K562 (cell line): ENCODE data around the gene ANKRD34A. TPM values are rescaled to one million over a fixed set of nuclear protein-coding genes. Genes with fewer than 3 reads are reported as not detected.
A peak's percentile ranks its signal among the peaks of the same experiment; 100 is the strongest.

Source experiments
- AFF1 ChIP-seq, 2 experiments: fragments of 450-650 bp; IDR thresholded peaks; 2 replicates each; pipeline ENCODE4 v1.6.1; 2018; ENCODE audit warnings: mild to moderate bottlenecking in 2 of 2, low read depth in 1 of 2; ENCODE audit not compliant: partially characterized antibody in 2 of 2
- CBFA2T2 ChIP-seq: fragments of 450-650 bp; conservative IDR thresholded peaks from 2 replicates; pipeline ENCODE4 v1.6.1; 2017; ENCODE audit warnings: mild to moderate bottlenecking
- CBFA2T3 ChIP-seq: fragments of 450-650 bp; IDR thresholded peaks from 2 replicates; pipeline ENCODE4 v1.6.1; 2017
- CBX5 ChIP-seq: IDR thresholded peaks from 2 replicates; pipeline ENCODE4 v1.6.1; 2014; ENCODE audit warnings: low read depth, borderline replicate concordance
- DPF2 ChIP-seq: fragments of 450-650 bp; IDR thresholded peaks from 2 replicates; pipeline ENCODE4 v1.6.1; 2016
- FOXM1 ChIP-seq, 2 experiments: fragments of 450-650 bp in 1 of 2; sonication (generic) in 1 of 2; formaldehyde crosslinking in 1 of 2; IDR thresholded peaks; 2 replicates each; pipeline versions ENCODE4 v1.6.1 to v1.9.0; 2017 to 2022; ENCODE audit warnings: low read depth in 2 of 2, mild to moderate bottlenecking in 2 of 2, missing genetic modification reagents in 1 of 2, moderate library complexity in 1 of 2
- HOXB6 ChIP-seq: fragments of 250-450 bp; sonication (Bioruptor Pico); IDR thresholded peaks from 2 replicates; pipeline ENCODE4 v1.5.1; 2022; ENCODE audit warnings: mild to moderate bottlenecking, borderline replicate concordance
- KDM1A ChIP-seq, 2 experiments: fragments of 450-650 bp; IDR thresholded peaks; 2 replicates each; pipeline ENCODE4 v1.6.1; 2016; ENCODE audit warnings: mild to moderate bottlenecking in 2 of 2
- MCM5 ChIP-seq: fragments of 450-650 bp; IDR thresholded peaks from 2 replicates; pipeline ENCODE4 v1.6.1; 2016; ENCODE audit warnings: low read depth
- MEF2D ChIP-seq: conservative IDR thresholded peaks from 2 replicates; pipeline ENCODE4 v1.6.1; 2016; ENCODE audit warnings: low read depth, missing genetic modification characterization, missing compliant biosample characterization
- POLR2A ChIP-seq: fragments of 450-650 bp; conservative IDR thresholded peaks from 2 replicates; pipeline ENCODE4 v1.6.1; 2016
- PTRF ChIP-seq: fragments of 450-650 bp; IDR thresholded peaks from 2 replicates; pipeline ENCODE4 v1.6.1; 2016; ENCODE audit warnings: mild to moderate bottlenecking, missing genetic modification characterization, missing compliant biosample characterization
- SNAPC5 ChIP-seq: fragments of 250-450 bp; sonication (Bioruptor Pico); IDR thresholded peaks from 2 replicates; pipeline ENCODE4 v1.8.0; 2021; ENCODE audit warnings: moderate library complexity, mild to moderate bottlenecking, inconsistent platforms
- TAL1 ChIP-seq: fragments of 450-650 bp; IDR thresholded peaks from 2 replicates; pipeline ENCODE4 v1.6.1; 2016; ENCODE audit warnings: mild to moderate bottlenecking
- TBP ChIP-seq: optimal IDR thresholded peaks from 2 replicates; pipeline ENCODE3; 2011; ENCODE audit warnings: low read depth, low read length, improper control_type of control experiment
- TFAM ChIP-seq: fragments of 250-450 bp; sonication (Bioruptor Pico); conservative IDR thresholded peaks from 2 replicates; pipeline ENCODE4 v1.5.0; 2021; ENCODE audit warnings: mild to moderate bottlenecking, moderate library complexity
- TSHZ1 ChIP-seq: fragments of 250-450 bp; sonication (Bioruptor Pico); IDR thresholded peaks from 2 replicates; pipeline ENCODE4 v1.4.0; 2020; ENCODE audit warnings: mild to moderate bottlenecking, moderate library complexity
- WHSC1 ChIP-seq: IDR thresholded peaks from one replicate; pipeline ENCODE4 v1.6.1; 2012; ENCODE audit warnings: low read length, control low read depth, inconsistent platforms
- ZNF644 ChIP-seq: fragments of 200-800 bp; sonication (Bioruptor generic); IDR thresholded peaks from 2 replicates; pipeline ENCODE4 v1.6.1; 2016; ENCODE audit warnings: low read depth, missing genetic modification characterization, missing compliant biosample characterization
- polyA plus RNA-seq, 8 experiments: library from polyadenylated mRNA; depleted of rRNA in 4 of 8; stranded (reverse) in 5 of 8; unstranded in 3 of 8; fragments of >200 nt; fragmentation: Nextera tagmentation in 2 of 8; fragmentation: Illumina TruSeq in 1 of 8; extraction: Ambion mirVana in 2 of 8; extraction: Trizol in 1 of 8; gene quantifications; 2 replicates each; pipeline versions ENCODE4 v1.2.1 to v1.2.3, GENCODE V29; 2011 to 2014; ENCODE audit warnings: inconsistent platforms in 1 of 8, missing spikeins in 1 of 8
- total RNA-seq, 7 experiments: library from RNA; depleted of rRNA in 6 of 7; stranded (reverse); fragments of >200 nt in 6 of 7; fragmentation: Illumina TruSeq in 2 of 7; extraction: Trizol in 2 of 7; gene quantifications; 2 replicates each; pipeline versions ENCODE4 v1.2.1 to v1.2.3, GENCODE V29; 2011 to 2021; ENCODE audit warnings: low replicate concordance in 1 of 7
- TF ChIP-seq, protein P1 (sequence below): sonication (generic); formaldehyde crosslinking; IDR thresholded peaks from 2 replicates; pipeline ENCODE4 v1.8.0; 2023; ENCODE audit warnings: mild to moderate bottlenecking, missing genetic modification reagents
- TF ChIP-seq, protein P2 (sequence below): sonication (generic); formaldehyde crosslinking; IDR thresholded peaks from 2 replicates; pipeline ENCODE4 v1.8.1; 2022; ENCODE audit warnings: missing genetic modification reagents

The ANKRD34A gene
- total and polyA plus RNA-seq, 9 of the 15 experiments (the other 6 are each of a cell fraction or from before 2014, with no cell fraction given) = 0.06 to 1.6 (median 0.43) TPM

- TF ChIP-seq TSHZ1 (CRISPR knock-in tag) = no peak
- TF ChIP-seq, protein P1, sequence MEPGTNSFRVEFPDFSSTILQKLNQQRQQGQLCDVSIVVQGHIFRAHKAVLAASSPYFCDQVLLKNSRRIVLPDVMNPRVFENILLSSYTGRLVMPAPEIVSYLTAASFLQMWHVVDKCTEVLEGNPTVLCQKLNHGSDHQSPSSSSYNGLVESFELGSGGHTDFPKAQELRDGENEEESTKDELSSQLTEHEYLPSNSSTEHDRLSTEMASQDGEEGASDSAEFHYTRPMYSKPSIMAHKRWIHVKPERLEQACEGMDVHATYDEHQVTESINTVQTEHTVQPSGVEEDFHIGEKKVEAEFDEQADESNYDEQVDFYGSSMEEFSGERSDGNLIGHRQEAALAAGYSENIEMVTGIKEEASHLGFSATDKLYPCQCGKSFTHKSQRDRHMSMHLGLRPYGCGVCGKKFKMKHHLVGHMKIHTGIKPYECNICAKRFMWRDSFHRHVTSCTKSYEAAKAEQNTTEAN = no peak
- TF ChIP-seq CBFA2T3 = peak; percentile 82
- TF ChIP-seq SNAPC5 (CRISPR knock-in tag) = no peak
- peak; percentile 10; the same call in 1 of the 2 replicates for TF ChIP-seq TAL1
- no peak for TF ChIP-seq TBP
- no peak for TF ChIP-seq POLR2A
- no peak for TF ChIP-seq DPF2
- no peak for TF ChIP-seq CBX5
- TF ChIP-seq ZNF644 (tag) = no peak
- no peak for TF ChIP-seq TFAM (CRISPR knock-in tag)
- no peak for TF ChIP-seq HOXB6 (CRISPR knock-in tag)
- TF ChIP-seq CBFA2T2 = peak; percentile 55
- TF ChIP-seq, protein P2, sequence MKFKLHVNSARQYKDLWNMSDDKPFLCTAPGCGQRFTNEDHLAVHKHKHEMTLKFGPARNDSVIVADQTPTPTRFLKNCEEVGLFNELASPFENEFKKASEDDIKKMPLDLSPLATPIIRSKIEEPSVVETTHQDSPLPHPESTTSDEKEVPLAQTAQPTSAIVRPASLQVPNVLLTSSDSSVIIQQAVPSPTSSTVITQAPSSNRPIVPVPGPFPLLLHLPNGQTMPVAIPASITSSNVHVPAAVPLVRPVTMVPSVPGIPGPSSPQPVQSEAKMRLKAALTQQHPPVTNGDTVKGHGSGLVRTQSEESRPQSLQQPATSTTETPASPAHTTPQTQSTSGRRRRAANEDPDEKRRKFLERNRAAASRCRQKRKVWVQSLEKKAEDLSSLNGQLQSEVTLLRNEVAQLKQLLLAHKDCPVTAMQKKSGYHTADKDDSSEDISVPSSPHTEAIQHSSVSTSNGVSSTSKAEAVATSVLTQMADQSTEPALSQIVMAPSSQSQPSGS (CRISPR knock-in tag) = no peak
- no peak for TF ChIP-seq MEF2D (tag)
- TF ChIP-seq KDM1A (IDR thresholded peaks at IDR 0.05) = peak; percentile 57 to 72; a peak in 3 of 4 replicates
- no peak for TF ChIP-seq FOXM1 (IDR thresholded peaks at IDR 0.05; ENCODE audit: low read depth)
- no peak for TF ChIP-seq FOXM1 (CRISPR knock-in tag; IDR thresholded peaks at IDR 0.05; ENCODE audit: low read depth)
- TF ChIP-seq MCM5 = no peak
- no peak for TF ChIP-seq PTRF (tag)
- no peak for TF ChIP-seq WHSC1
- TF ChIP-seq AFF1 (IDR thresholded peaks at IDR 0.05; ENCODE audit: low read depth in 1 of 2, partially characterized antibody in 2 of 2) = no peak
These were observed 47.6 kb downstream of the ANKRD34A start (continued) for GRCh38 chr1:145916745-145917144.
